Lower leg skin (tissue), 3 donors: ENCODE measurements around the gene WEE2.

Source experiments
- POLR2A ChIP-seq, 2 donors: fragments of 450-650 bp; IDR thresholded peaks; one replicate each; pipeline ENCODE4 v1.6.1; 2016 to 2017; ENCODE audit warnings: antibody characterized with exemption in 2 of 2, mild to moderate bottlenecking in 1 of 2, moderate library complexity in 1 of 2
- TF ChIP-seq, protein P1 (sequence below), 3 donors: fragments of 450-650 bp; IDR thresholded peaks; one replicate each; pipeline ENCODE4 v1.5.1; 2016; ENCODE audit warnings: antibody characterized with exemption in 3 of 3, mild to moderate bottlenecking in 3 of 3, moderate library complexity in 2 of 3

GRCh38 chr7:141671705-141672496 lies 36.3 kb upstream of the WEE2 start:
- TF ChIP-seq, protein P1, sequence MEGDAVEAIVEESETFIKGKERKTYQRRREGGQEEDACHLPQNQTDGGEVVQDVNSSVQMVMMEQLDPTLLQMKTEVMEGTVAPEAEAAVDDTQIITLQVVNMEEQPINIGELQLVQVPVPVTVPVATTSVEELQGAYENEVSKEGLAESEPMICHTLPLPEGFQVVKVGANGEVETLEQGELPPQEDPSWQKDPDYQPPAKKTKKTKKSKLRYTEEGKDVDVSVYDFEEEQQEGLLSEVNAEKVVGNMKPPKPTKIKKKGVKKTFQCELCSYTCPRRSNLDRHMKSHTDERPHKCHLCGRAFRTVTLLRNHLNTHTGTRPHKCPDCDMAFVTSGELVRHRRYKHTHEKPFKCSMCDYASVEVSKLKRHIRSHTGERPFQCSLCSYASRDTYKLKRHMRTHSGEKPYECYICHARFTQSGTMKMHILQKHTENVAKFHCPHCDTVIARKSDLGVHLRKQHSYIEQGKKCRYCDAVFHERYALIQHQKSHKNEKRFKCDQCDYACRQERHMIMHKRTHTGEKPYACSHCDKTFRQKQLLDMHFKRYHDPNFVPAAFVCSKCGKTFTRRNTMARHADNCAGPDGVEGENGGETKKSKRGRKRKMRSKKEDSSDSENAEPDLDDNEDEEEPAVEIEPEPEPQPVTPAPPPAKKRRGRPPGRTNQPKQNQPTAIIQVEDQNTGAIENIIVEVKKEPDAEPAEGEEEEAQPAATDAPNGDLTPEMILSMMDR (IDR thresholded peaks at IDR 0.05): no peak
- TF ChIP-seq POLR2A (IDR thresholded peaks at IDR 0.05): no peak
